ENCODE data around the gene GGT5. TPM values are rescaled to one million over a fixed set of nuclear protein-coding genes. Genes with fewer than 3 reads are reported as not detected.
"Not testable (repeated sequence)": the region's sequence is repeated elsewhere in the genome, so short reads cannot be mapped to it uniquely, and the experiment has no call there.

Gene GGT5
- total RNA-seq, 1 donor from 2014 or later = 61.4 TPM

DNA sequence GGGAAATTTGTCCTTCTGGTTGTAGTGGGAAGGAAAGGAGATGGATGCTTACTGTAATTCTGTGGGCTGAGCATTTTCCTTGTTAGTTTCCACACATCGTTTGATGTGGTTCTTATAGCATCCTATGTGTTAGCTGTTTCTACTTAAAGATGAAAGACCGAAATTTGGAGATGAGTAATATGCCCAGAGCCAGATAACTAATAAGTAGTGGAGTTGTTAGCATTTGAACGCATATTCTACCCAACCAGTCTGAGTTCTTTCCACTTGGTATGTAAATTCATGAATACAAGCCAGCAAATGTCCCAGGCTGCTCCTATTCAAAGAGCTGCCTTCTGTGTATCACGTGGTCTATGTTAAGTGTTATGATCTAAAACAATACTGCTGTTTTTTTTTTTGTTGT, 40.4 kb upstream of the GGT5 start:
- no peaks in the 10 kb centered on the region for H3K27me3 ChIP-seq
- no peak overlapping the region for H3K27ac ChIP-seq
- no peak for DNase-seq (ENCODE audit: extremely low spot score in 2 of 2)

DNA sequence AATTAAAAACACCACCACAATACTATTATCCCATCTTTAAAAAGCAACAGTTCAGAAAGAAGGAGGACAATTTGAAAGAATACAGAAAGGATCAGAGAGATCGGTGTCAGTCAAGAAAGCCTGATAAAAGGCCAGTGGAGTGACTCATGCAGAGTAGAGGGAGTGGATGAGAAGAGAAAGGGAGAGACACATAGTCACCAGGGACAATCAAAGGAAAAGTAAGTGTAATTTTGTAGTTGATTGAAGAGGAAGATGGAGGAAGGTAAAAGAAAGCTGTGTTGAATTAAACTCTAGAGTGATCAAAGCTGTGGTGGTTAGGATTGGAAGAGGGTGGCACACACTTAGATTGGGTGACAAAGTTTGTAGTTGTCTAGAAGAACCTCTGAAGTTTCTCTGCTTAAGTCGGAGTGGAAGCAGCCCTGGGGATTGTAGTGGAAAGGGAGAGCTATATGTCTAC, 39.9 kb upstream of the GGT5 start:
- intact Hi-C loops (cut with DNase I) = no loop called here
- Histone ChIP-seq H3K36me3 (no peaks in the 10 kb centered on the region), H3K27ac (no peak overlapping the region), H3K4me1 (peaks cover 68% of the 10 kb centered on the region), H3K9me3 (no peaks in the 10 kb centered on the region), H3K4me3 (no peak overlapping the region), H3K27me3 (no peaks in the 10 kb centered on the region)
- DNase-seq (ENCODE audit: extremely low spot score in 2 of 2) = no peak
- TF ChIP-seq POLR2AphosphoS5 (IDR thresholded peaks at IDR 0.05; ENCODE audit: insufficient read depth in 1 of 2, low read depth in 1 of 2) = no peak
- TF ChIP-seq CTCF (IDR thresholded peaks at IDR 0.05) = no peak
- TF ChIP-seq POLR2A (IDR thresholded peaks at IDR 0.05) = no peak

More for the DNA sequence above, 40.4 kb upstream of the GGT5 start:
- no peaks in the 10 kb centered on the region for H3K36me3 ChIP-seq
- H3K9me3 ChIP-seq = no peaks in the 10 kb centered on the region
- H3K4me1 ChIP-seq = peaks cover 73% of the 10 kb centered on the region
- intact Hi-C loops (cut with DNase I) = no loop called here
- TF ChIP-seq POLR2A (IDR thresholded peaks at IDR 0.05) (no peak), POLR2AphosphoS5 (IDR thresholded peaks at IDR 0.05; ENCODE audit: insufficient read depth in 1 of 2, low read depth in 1 of 2) (no peak), CTCF (IDR thresholded peaks at IDR 0.05) (no peak)
- H3K4me3 ChIP-seq = no peak overlapping the region

DNA sequence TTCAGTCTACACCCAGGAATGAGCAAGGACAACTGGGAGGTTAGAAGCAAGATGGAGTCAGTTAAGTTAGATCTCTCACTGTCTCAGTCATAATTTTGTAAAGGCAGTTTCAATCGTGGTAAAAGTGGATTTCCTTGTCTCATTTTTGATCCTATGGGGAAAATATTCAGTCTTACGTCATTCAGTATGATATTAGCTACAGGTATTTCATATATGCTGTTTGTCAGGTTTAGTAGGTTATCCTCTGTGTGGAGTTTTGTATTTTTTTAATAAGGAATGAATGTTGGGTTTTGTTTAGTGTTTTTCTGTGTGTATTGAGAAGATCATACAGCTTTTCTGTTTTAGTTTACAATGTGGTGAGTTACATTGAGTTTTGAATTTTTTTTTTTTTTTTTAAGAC, 37.5 kb upstream of the GGT5 start:
- H3K27me3 ChIP-seq = no peaks in the 10 kb centered on the region
- no peaks in the 10 kb centered on the region for H3K36me3 ChIP-seq
- DNase-seq (ENCODE audit: extremely low spot score in 2 of 2) = no peak
- no peak for TF ChIP-seq POLR2A (IDR thresholded peaks at IDR 0.05)
- no peak for TF ChIP-seq CTCF (IDR thresholded peaks at IDR 0.05)
- TF ChIP-seq POLR2AphosphoS5 (IDR thresholded peaks at IDR 0.05; ENCODE audit: insufficient read depth in 1 of 2, low read depth in 1 of 2) = no peak
- H3K9me3 ChIP-seq = no peaks in the 10 kb centered on the region
- H3K27ac ChIP-seq = no peak overlapping the region
- intact Hi-C loops (cut with DNase I) = no loop called here
- no peak overlapping the region for H3K4me3 ChIP-seq
- peaks cover 47% of the 10 kb centered on the region for H3K4me1 ChIP-seq

- H3K27ac ChIP-seq; H3K9me3 ChIP-seq; DNase-seq (ENCODE audit: extremely low spot score in 2 of 2); H3K36me3 ChIP-seq; H3K4me3 ChIP-seq; intact Hi-C loops (cut with DNase I); H3K27me3 ChIP-seq: not testable (repeated sequence)
- peaks cover 32% of the 10 kb centered on the region for H3K4me1 ChIP-seq
These were observed 35.5 kb upstream of the GGT5 start for GRCh38 chr22:24280363-24280762.

GRCh38 chr22:24274696-24275405, 30.0 kb upstream of the GGT5 start:
- intact Hi-C loops (cut with DNase I); H3K4me3 ChIP-seq; H3K36me3 ChIP-seq; H3K27me3 ChIP-seq; DNase-seq (ENCODE audit: extremely low spot score in 2 of 2); H3K9me3 ChIP-seq; H3K27ac ChIP-seq: not testable (repeated sequence)
- peaks cover 37% of the 10 kb centered on the region for H3K4me1 ChIP-seq

DNA sequence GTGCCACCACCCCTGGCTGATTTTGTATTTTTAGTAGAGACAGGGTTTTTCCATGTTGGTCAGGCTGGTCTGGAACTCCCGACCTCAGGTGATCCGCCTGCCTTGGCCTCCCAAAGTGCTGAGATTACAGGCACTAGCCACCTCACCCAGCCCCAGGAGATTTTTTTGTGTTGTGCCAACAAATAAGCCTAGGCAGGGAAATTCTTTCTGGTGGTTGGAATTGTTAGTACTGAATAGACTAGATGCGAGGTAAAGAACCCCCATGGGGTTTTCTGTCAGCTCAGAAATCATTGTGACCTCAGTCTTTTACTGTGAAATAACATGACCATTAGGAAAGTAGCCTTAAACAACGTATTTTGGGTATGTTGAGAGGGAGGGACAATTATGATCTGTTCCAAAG, 29.0 kb upstream of the GGT5 start:
- H3K36me3 ChIP-seq; H3K4me3 ChIP-seq; DNase-seq (ENCODE audit: extremely low spot score in 2 of 2); H3K27me3 ChIP-seq; intact Hi-C loops (cut with DNase I); H3K27ac ChIP-seq; H3K9me3 ChIP-seq: not testable (repeated sequence)
- H3K4me1 ChIP-seq = peaks cover 37% of the 10 kb centered on the region

GRCh38 chr22:24273031-24273430, 28.1 kb upstream of the GGT5 start:
- DNase-seq (ENCODE audit: extremely low spot score in 2 of 2); H3K36me3 ChIP-seq; H3K27me3 ChIP-seq; H3K4me3 ChIP-seq; H3K27ac ChIP-seq; H3K9me3 ChIP-seq; intact Hi-C loops (cut with DNase I): not testable (repeated sequence)
- H3K4me1 ChIP-seq = peaks cover 37% of the 10 kb centered on the region

Measured in vagina (tissue), 2 donors.